HG03565 (cell line): Measurements from ENCODE around the gene KRT79.

Experiments used
- ATAC-seq: cut with Tn5 transposase; IDR thresholded peaks from one replicate; pipeline ENCODE4 v1.9.1; 2021; ENCODE audit warnings: mild to moderate bottlenecking, moderate library complexity; ENCODE audit not compliant: unreplicated experiment

Gene KRT79

GRCh38 chr12:52774629-52775250 lies 59.4 kb downstream of the KRT79 start:
- no peak for ATAC-seq

DNA sequence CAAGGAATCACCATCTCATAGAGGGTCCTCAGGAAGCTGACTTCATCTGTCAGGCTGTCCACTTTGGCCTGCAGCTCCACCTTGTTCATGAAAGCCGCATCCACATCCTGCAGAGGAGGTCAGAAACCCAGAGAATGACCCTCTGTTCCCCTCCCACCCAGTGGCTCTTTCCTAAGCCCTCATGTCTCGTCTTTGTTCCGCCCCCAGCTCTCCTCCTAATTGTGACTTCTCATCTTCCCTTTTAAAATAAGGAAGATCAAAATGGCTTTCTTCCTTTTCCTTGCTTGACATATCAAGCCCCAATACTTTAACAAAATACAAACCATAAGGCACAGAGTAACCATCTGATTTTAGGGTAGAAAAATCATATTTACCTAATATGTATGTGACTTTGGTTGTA lies 61.3 kb downstream of the KRT79 start:
- no peak for ATAC-seq

DNA sequence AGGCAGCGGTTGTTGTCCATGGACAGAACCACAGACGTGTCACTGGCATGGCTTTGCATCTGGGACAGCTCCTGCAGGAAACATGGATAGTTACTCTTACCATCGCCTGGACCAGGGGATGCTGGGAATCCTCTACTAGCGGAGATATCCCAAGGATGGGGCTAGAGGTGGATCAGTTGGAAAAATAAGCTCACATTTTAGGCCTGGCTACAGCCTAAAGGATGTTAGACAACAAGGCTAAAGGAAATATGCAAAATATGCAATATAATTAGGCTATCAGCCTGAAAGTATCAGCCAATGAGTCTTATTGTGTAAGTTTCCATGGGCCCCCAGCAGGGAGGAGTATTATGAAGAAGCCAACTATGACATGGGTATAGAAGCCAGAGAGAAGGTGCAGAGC lies 61.9 kb downstream of the KRT79 start:
- no peak for ATAC-seq

DNA sequence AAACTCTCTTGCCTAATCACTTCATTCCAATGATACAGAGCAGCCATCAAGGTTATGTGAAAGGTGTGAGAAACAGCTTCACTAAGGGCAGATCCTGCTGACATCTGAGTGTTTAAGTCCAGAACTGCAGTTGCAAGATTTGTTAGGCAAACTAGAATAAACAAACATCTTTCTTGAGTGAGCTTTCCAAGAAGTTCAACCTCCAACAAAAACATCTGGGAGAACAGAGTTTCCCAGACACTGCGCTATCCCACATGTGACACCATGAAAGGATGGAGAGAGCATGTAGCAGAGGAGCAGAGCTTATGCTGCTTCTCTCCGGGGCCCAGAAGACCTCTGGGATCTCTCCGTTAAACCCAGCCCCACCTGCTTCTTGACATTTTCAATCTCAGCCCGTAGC lies 62.6 kb downstream of the KRT79 start:
- no peak for ATAC-seq
